HCT116 (cell line): ENCODE results near the gene GCK. TPM values are rescaled to one million over a fixed set of nuclear protein-coding genes. Genes with fewer than 3 reads are reported as not detected.

Experiments
- ATAC-seq: fragments of 200-7000 bp; cut with Tn5 transposase; 2 replicates; pipeline ENCODE4 v1.9.1; 2020; ENCODE audit warnings: mild to moderate bottlenecking, moderate library complexity
- BruUV-seq: library from RNA; stranded (reverse); fragments of 400-500 nt; replicated peaks from 2 replicates; lab custom pipeline; 2021; lab: Mats Ljungman, UMichigan
- CTCF ChIA-PET: fragments of 300-600 bp; sonication (Branson Sonifier 250); formaldehyde crosslinking; loops from one replicate; lab custom pipeline; 2021; ENCODE audit warnings: antibody characterized with exemption; lab: Charles Lee
- POLR2A ChIA-PET: fragments of 300-600, 350-600 bp; sonication (Branson Sonifier 250); formaldehyde crosslinking; loops from one replicate; lab custom pipeline; 2021; ENCODE audit warnings: antibody characterized with exemption; lab: Charles Lee
- RAD21 ChIA-PET, 2 experiments: fragments of 300-600 bp; sonication (Branson Sonifier 250); formaldehyde crosslinking; loops; one replicate each; lab custom pipeline; 2023; ENCODE audit warnings: low total read pairs in 2 of 2; ENCODE audit not compliant: uncharacterized antibody in 2 of 2, unreplicated experiment in 2 of 2, low non-redundant PET in 1 of 2; lab: Charles Lee
- DNase-seq: peaks from one replicate; pipeline ENCODE4 v3.0.0-alpha.2; 2010; ENCODE audit warnings: low read depth, low spot score
- H2AFZ ChIP-seq: fragments of 200-600 bp; shearing (Covaris generic), sonication (generic); 2 replicates; pipeline ENCODE4 v1.6.1; 2017; ENCODE audit warnings: low read depth, mixed run types, mixed read lengths, antibody characterized with exemption, low read length; ENCODE audit not compliant: poor library complexity, severe bottlenecking
- H3K27ac ChIP-seq: 2 replicates; pipeline ENCODE4 v1.5.1; 2012; ENCODE audit warnings: low read depth, low read length
- H3K27me3 ChIP-seq: fragments of 200-600 bp; sonication (generic); 2 replicates; pipeline ENCODE4 v1.6.1; 2016; ENCODE audit warnings: mixed run types, low read length, mixed read lengths; ENCODE audit not compliant: insufficient read depth
- H3K36me3 ChIP-seq, 2 experiments: fragments of 200-500 bp in 1 of 2; fragments of 200-600 bp in 1 of 2; sonication (Bioruptor generic) in 1 of 2; sonication (generic) in 1 of 2; 2 replicates each; pipeline versions ENCODE4 v1.5.1 to v1.6.1; 2014 to 2016; ENCODE audit warnings: low read length in 2 of 2, inconsistent platforms in 1 of 2, mixed read lengths in 1 of 2, mixed run types in 1 of 2; ENCODE audit not compliant: insufficient read depth in 2 of 2, control insufficient read depth in 1 of 2
- H3K4me1 ChIP-seq, 2 experiments: fragments of 200-600 bp in 1 of 2; sonication (generic) in 1 of 2; 2 replicates each; pipeline versions ENCODE4 v1.5.1 to v1.6.1; 2012 to 2017; ENCODE audit warnings: low read length in 2 of 2, inconsistent platforms in 1 of 2, mild to moderate bottlenecking in 1 of 2, mixed read lengths in 1 of 2, mixed run types in 1 of 2, moderate library complexity in 1 of 2; ENCODE audit not compliant: insufficient read depth in 2 of 2, control insufficient read depth in 1 of 2
- H3K4me2 ChIP-seq: fragments of 200-600 bp; sonication (generic); 2 replicates; pipeline ENCODE4 v1.6.1; 2017; ENCODE audit warnings: mixed run types, low read length, mixed read lengths
- H3K4me3 ChIP-seq, 2 experiments: fragments of 200-600 bp in 1 of 2; sonication (generic) in 1 of 2; replicated peaks in 1 of 2; 2 replicates each; pipeline ENCODE4 v1.5.1; 2011 to 2016; ENCODE audit warnings: low read length in 2 of 2, control low read depth in 1 of 2, low read depth in 1 of 2, mild to moderate bottlenecking in 1 of 2, mixed read lengths in 1 of 2, mixed run types in 1 of 2
- H3K79me2 ChIP-seq: fragments of 200-600 bp; sonication (generic); 2 replicates; pipeline ENCODE4 v1.6.1; 2017; ENCODE audit warnings: mild to moderate bottlenecking, mixed run types, low read length, moderate library complexity, mixed read lengths; ENCODE audit not compliant: insufficient read depth
- H3K9ac ChIP-seq: fragments of 200-600 bp; sonication (generic); 2 replicates; pipeline ENCODE4 v1.6.1; 2016; ENCODE audit warnings: low read length, mixed read lengths
- H3K9me2 ChIP-seq: fragments of 200-600 bp; sonication (generic), shearing (Covaris generic); 2 replicates; pipeline ENCODE4 v1.6.1; 2017; ENCODE audit warnings: mixed run types, mild to moderate bottlenecking, moderate library complexity; ENCODE audit not compliant: insufficient read depth
- H3K9me3 ChIP-seq, 2 experiments: fragments of 200-500 bp in 1 of 2; fragments of 200-600 bp in 1 of 2; sonication (Bioruptor generic) in 1 of 2; sonication (generic) in 1 of 2; 2 replicates each; pipeline ENCODE4 v1.6.1; 2014 to 2017; ENCODE audit warnings: low read length in 2 of 2, mixed read lengths in 2 of 2, inconsistent platforms in 1 of 2, low read depth in 1 of 2, mild to moderate bottlenecking in 1 of 2, mixed run types in 1 of 2, moderate library complexity in 1 of 2; ENCODE audit not compliant: control insufficient read depth in 1 of 2, insufficient read depth in 1 of 2
- H4K20me1 ChIP-seq: fragments of 200-600 bp; sonication (generic), shearing (Covaris generic); 2 replicates; pipeline ENCODE4 v1.6.1; 2017; ENCODE audit warnings: mixed run types, mild to moderate bottlenecking, moderate library complexity; ENCODE audit not compliant: insufficient read depth
- EZH2 ChIP-seq: fragments of 200-600 bp; sonication (generic); IDR thresholded peaks from 2 replicates; pipeline ENCODE4 v1.6.1; 2017; ENCODE audit warnings: antibody characterized with exemption, mixed run types
- POLR2AphosphoS5 ChIP-seq: IDR thresholded peaks from 2 replicates; pipeline ENCODE4 v1.6.1; 2011; ENCODE audit warnings: mild to moderate bottlenecking, low read depth, low read length, moderate library complexity
- RAD21 ChIP-seq: IDR thresholded peaks from 2 replicates; pipeline ENCODE4 v1.6.1; 2012; ENCODE audit warnings: low read depth, mild to moderate bottlenecking
- REST ChIP-seq: IDR thresholded peaks from 2 replicates; pipeline ENCODE4 v1.6.1; 2012; ENCODE audit warnings: low read depth
- SP1 ChIP-seq: IDR thresholded peaks from 2 replicates; pipeline ENCODE4 v1.6.1; 2012; ENCODE audit warnings: low read depth
- intact Hi-C: fragments of 100-400 bp; cut with micrococcal nuclease; formaldehyde crosslinking; loops from 2 replicates; pipeline ENCODE4 v1.10.0; 2022
- total RNA-seq: library from RNA; stranded (reverse); gene quantifications from one replicate; pipeline ENCODE4 v1.2.1, GENCODE V29; 2021; ENCODE audit not compliant: unreplicated experiment
- TF ChIP-seq, protein P1 (sequence below): IDR thresholded peaks from 2 replicates; pipeline ENCODE4 v1.6.1; 2012

Gene GCK
- total RNA-seq, 1 experiment from 2014 or later, result 0.34 TPM

DNA sequence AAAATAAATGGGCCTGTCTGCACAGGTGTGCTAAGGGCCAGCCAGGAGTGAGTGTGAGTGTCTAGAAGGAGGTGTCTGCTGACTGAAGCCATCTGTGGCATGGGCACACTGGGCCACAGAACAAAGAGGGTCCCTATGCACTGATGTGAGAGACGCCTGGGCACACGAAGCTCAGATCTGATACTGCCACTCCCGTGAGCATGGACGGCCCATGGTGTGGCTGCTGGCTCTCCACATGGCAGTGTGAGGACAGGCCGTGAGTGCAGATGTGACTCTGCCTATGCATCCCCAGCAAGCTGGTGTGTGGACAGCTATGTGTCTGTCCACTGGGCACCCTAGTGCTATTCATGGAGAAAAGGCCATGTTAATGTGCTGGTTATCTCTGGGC is 35.3 kb downstream of the GCK start:
- ChIA-PET POLR2A (no interaction called here), RAD21 (no interaction called here), CTCF (no interaction called here)
- Histone ChIP-seq H4K20me1 (no peaks in the 10 kb centered on the region), H3K9me3 (no peaks in the 10 kb centered on the region), H2AFZ (no peak overlapping the region), H3K9ac (no peak overlapping the region), H3K36me3 (no peaks in the 10 kb centered on the region), H3K4me2 (no peak overlapping the region), H3K27me3 (no peaks in the 10 kb centered on the region), H3K4me3 (no peak overlapping the region), H3K27ac (no peak overlapping the region), H3K79me2 (no peaks in the 10 kb centered on the region), H3K9me2 (no peaks in the 10 kb centered on the region), H3K4me1 (peaks cover 0 to 9% of the 10 kb centered on the region in 2 experiments; a peak in 2 of 4 replicates)
- no peak for ATAC-seq
- DNase-seq, result no peak
- TF ChIP-seq, protein P1, sequence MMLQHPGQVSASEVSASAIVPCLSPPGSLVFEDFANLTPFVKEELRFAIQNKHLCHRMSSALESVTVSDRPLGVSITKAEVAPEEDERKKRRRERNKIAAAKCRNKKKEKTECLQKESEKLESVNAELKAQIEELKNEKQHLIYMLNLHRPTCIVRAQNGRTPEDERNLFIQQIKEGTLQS, result no peak
- no peak for TF ChIP-seq REST
- no peak for TF ChIP-seq RAD21
- TF ChIP-seq SP1, result no peak
- TF ChIP-seq EZH2, result no peak
- TF ChIP-seq POLR2AphosphoS5, result no peak
- BruUV-seq, result no TSS peak
- intact Hi-C loops, result no loop called here
